ENCODE results near the gene NEGR1. TPM values are rescaled to one million over a fixed set of nuclear protein-coding genes. Genes with fewer than 3 reads are reported as not detected.

The NEGR1 gene
- total RNA-seq, 1 donor from 2014 or later: 0.58 TPM

- no peak for DNase-seq (ENCODE audit: low read depth, low spot score)
- no peak overlapping the region for H3K27ac Mint-ChIP-seq (ENCODE audit: unreplicated experiment)
- no peaks in the 10 kb centered on the region for H3K36me3 Mint-ChIP-seq (ENCODE audit: low read depth)
- H3K4me1 Mint-ChIP-seq: no peaks in the 10 kb centered on the region
- H3K9me3 Mint-ChIP-seq: no peaks in the 10 kb centered on the region
- H3K4me3 Mint-ChIP-seq: no peak overlapping the region
- TF ChIP-seq CTCF (conservative IDR thresholded peaks at IDR 0.05): no peak
- H3K27me3 Mint-ChIP-seq (ENCODE audit: low read depth): no peaks in the 10 kb centered on the region
These were observed 624.3 kb downstream of the NEGR1 start for GRCh38 chr1:71657891-71658679.

GRCh38 chr1:71656902-71657301 is 625.4 kb downstream of the NEGR1 start:
- Mint-ChIP-seq H3K27me3 (ENCODE audit: low read depth) (no peaks in the 10 kb centered on the region), H3K4me3 (no peak overlapping the region), H3K4me1 (no peaks in the 10 kb centered on the region), H3K27ac (ENCODE audit: unreplicated experiment) (no peak overlapping the region), H3K9me3 (no peaks in the 10 kb centered on the region), H3K36me3 (ENCODE audit: low read depth) (no peaks in the 10 kb centered on the region)
- TF ChIP-seq CTCF (conservative IDR thresholded peaks at IDR 0.05): no peak
- DNase-seq (ENCODE audit: low read depth, low spot score): no peak

GRCh38 chr1:71655604-71656003 is 626.7 kb downstream of the NEGR1 start:
- H3K27ac Mint-ChIP-seq (ENCODE audit: unreplicated experiment): no peak overlapping the region
- H3K4me3 Mint-ChIP-seq: no peak overlapping the region
- no peaks in the 10 kb centered on the region for H3K4me1 Mint-ChIP-seq
- no peaks in the 10 kb centered on the region for H3K27me3 Mint-ChIP-seq (ENCODE audit: low read depth)
- DNase-seq (ENCODE audit: low read depth, low spot score): no peak
- no peaks in the 10 kb centered on the region for H3K9me3 Mint-ChIP-seq
- no peak for TF ChIP-seq CTCF (conservative IDR thresholded peaks at IDR 0.05)
- no peaks in the 10 kb centered on the region for H3K36me3 Mint-ChIP-seq (ENCODE audit: low read depth)

GRCh38 chr1:71653952-71654351 is 628.4 kb downstream of the NEGR1 start:
- H3K4me3 Mint-ChIP-seq: no peak overlapping the region
- no peak overlapping the region for H3K27ac Mint-ChIP-seq (ENCODE audit: unreplicated experiment)
- H3K9me3 Mint-ChIP-seq: no peaks in the 10 kb centered on the region
- TF ChIP-seq CTCF (conservative IDR thresholded peaks at IDR 0.05): no peak
- H3K4me1 Mint-ChIP-seq: no peaks in the 10 kb centered on the region
- H3K36me3 Mint-ChIP-seq (ENCODE audit: low read depth): no peaks in the 10 kb centered on the region
- H3K27me3 Mint-ChIP-seq (ENCODE audit: low read depth): no peaks in the 10 kb centered on the region
- DNase-seq (ENCODE audit: low read depth, low spot score): no peak

GRCh38 chr1:71651214-71651613 is 631.1 kb downstream of the NEGR1 start:
- H3K4me3 Mint-ChIP-seq: no peak overlapping the region
- no peaks in the 10 kb centered on the region for H3K4me1 Mint-ChIP-seq

More at GRCh38 chr1:71651214-71651613, 631.1 kb downstream of the NEGR1 start:
- H3K9me3 Mint-ChIP-seq: no peaks in the 10 kb centered on the region
- H3K27me3 Mint-ChIP-seq (ENCODE audit: low read depth): no peaks in the 10 kb centered on the region
- no peak for DNase-seq (ENCODE audit: low read depth, low spot score)
- H3K27ac Mint-ChIP-seq (ENCODE audit: unreplicated experiment): no peak overlapping the region
- no peak for TF ChIP-seq CTCF (conservative IDR thresholded peaks at IDR 0.05)
- H3K36me3 Mint-ChIP-seq (ENCODE audit: low read depth): no peaks in the 10 kb centered on the region
